MCF 10A (cell line): Measurements from ENCODE around the gene NPRL2. TPM values are rescaled to one million over a fixed set of nuclear protein-coding genes. Genes with fewer than 3 reads are reported as not detected.

Source experiments
- BruUV-seq: library from RNA; stranded (reverse); fragments of 400-500 nt; replicated peaks from 2 replicates; lab custom pipeline; 2021; lab: Mats Ljungman, UMichigan
- CTCF ChIA-PET: fragments of 300-600 bp; sonication (Branson Sonifier 250); formaldehyde crosslinking; extraction: SDS; loops from one replicate; lab custom pipeline; 2021; ENCODE audit warnings: antibody characterized with exemption, inconsistent platforms; lab: Yijun Ruan, JAX
- POLR2A ChIA-PET: fragments of 300-600, 350-650 bp; sonication (Branson Sonifier 250); formaldehyde crosslinking; extraction: SDS; loops from one replicate; lab custom pipeline; 2020; ENCODE audit warnings: antibody characterized with exemption, inconsistent platforms; lab: Yijun Ruan, JAX
- DNase-seq: peaks from one replicate; pipeline ENCODE4 v3.0.0-alpha.2; 2018; ENCODE audit not compliant: unreplicated experiment
- H3K27ac Mint-ChIP-seq: one replicate; pipeline ENCODE4 v1.8.0; 2022; ENCODE audit warnings: mild to moderate bottlenecking, low read depth, mixed read lengths; ENCODE audit not compliant: unreplicated experiment
- H3K27me3 Mint-ChIP-seq: one replicate; pipeline ENCODE4 v1.8.0; 2022; ENCODE audit warnings: mixed read lengths; ENCODE audit not compliant: insufficient read depth, unreplicated experiment
- H3K36me3 Mint-ChIP-seq: one replicate; pipeline ENCODE4 v1.8.0; 2022; ENCODE audit warnings: mild to moderate bottlenecking, moderate library complexity, mixed read lengths; ENCODE audit not compliant: insufficient read depth, unreplicated experiment
- H3K4me1 Mint-ChIP-seq: one replicate; pipeline ENCODE4 v1.8.0; 2022; ENCODE audit warnings: mixed read lengths; ENCODE audit not compliant: insufficient read depth, unreplicated experiment
- H3K4me3 Mint-ChIP-seq: one replicate; pipeline ENCODE4 v1.8.0; 2022; ENCODE audit warnings: mild to moderate bottlenecking, moderate library complexity, mixed read lengths; ENCODE audit not compliant: unreplicated experiment
- H3K9me3 Mint-ChIP-seq: one replicate; pipeline ENCODE4 v1.8.0; 2022; ENCODE audit warnings: mixed read lengths; ENCODE audit not compliant: unreplicated experiment
- intact Hi-C: fragments of 100-400 bp; cut with micrococcal nuclease; formaldehyde crosslinking; loops from 2 replicates; pipeline ENCODE4 v1.14.1; 2022
- total RNA-seq: library from RNA; stranded (reverse); gene quantifications from 2 replicates; pipeline ENCODE4 v1.2.3, GENCODE V29; 2022
- TF ChIP-seq, protein P1 (sequence below): fragments of 200-600 bp; IDR thresholded peaks from one replicate; pipeline ENCODE4 v1.8.0; 2022; ENCODE audit warnings: antibody characterized with exemption, mild to moderate bottlenecking; ENCODE audit not compliant: unreplicated experiment

The NPRL2 gene
- total RNA-seq, 1 experiment from 2014 or later = 21.1 TPM

DNA sequence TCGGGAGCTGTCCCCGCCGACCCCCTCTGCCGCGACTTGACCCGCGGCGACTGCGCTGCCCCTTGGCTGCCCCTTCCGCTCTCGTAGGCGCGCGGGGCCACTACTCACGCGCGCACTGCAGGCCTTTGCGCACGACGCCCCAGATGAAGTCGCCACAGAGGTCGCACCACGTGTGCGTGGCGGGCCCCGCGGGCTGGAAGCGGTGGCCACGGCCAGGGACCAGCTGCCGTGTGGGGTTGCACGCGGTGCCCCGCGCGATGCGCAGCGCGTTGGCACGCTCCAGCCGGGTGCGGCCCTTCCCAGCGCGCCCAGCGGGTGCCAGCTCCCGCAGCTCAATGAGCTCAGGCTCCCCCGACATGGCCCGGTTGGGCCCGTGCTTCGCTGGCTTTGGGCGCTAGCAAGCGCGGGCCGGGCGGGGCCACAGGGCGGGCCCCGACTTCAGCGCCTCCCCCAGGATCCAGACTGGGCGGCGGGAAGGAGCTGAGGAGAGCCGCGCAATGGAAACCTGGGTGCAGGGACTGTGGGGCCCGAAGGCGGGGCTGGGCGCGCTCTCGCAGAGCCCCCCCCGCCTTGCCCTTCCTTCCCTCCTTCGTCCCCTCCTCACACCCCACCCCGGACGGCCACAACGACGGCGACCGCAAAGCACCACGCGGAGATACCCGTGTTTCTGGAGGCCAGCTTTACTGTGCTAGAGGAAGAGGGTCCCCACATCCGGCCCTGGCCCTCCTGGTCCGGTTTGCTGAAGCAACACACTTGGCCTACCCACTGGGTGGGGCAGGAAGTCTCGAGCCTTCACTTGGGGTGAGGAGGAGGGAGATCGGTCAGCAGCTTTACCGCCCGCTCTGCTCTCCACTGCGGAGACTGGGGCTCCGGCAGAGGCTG lies 9.9 kb downstream of the NPRL2 start, which contains the start of gene RASSF1:
Gene RASSF1 (minus strand): TSS at position 389 of the 882 bp plus-strand sequence. CDS start 31 bp downstream, at position 358.
- intact Hi-C loops = no loop called here
- TF ChIP-seq, protein P1, sequence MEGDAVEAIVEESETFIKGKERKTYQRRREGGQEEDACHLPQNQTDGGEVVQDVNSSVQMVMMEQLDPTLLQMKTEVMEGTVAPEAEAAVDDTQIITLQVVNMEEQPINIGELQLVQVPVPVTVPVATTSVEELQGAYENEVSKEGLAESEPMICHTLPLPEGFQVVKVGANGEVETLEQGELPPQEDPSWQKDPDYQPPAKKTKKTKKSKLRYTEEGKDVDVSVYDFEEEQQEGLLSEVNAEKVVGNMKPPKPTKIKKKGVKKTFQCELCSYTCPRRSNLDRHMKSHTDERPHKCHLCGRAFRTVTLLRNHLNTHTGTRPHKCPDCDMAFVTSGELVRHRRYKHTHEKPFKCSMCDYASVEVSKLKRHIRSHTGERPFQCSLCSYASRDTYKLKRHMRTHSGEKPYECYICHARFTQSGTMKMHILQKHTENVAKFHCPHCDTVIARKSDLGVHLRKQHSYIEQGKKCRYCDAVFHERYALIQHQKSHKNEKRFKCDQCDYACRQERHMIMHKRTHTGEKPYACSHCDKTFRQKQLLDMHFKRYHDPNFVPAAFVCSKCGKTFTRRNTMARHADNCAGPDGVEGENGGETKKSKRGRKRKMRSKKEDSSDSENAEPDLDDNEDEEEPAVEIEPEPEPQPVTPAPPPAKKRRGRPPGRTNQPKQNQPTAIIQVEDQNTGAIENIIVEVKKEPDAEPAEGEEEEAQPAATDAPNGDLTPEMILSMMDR = no peak
- H3K36me3 Mint-ChIP-seq = peaks cover under 1% of the 10 kb centered on the region
- no peak for DNase-seq
- ChIA-PET POLR2A (interaction anchor here (1.3 kb wide), 1 partner anchor 10 kb away, joined by 4 read pairs; the partner anchor contains the start of genes CYB561D2 and NPRL2), CTCF (interaction anchor here (0.6 to 0.7 kb wide), 3 partner anchors 42 to 1633 kb away, joined by 3 to 4 read pairs (median 3); partner anchors contain the start of genes ABHD14B, HYAL3 and NAA80)
- no peak within 1 kb of the TSS for H3K27ac Mint-ChIP-seq
- H3K4me1 Mint-ChIP-seq = peaks cover 14% of the 10 kb centered on the region
- no peak within 1 kb of the TSS for H3K4me3 Mint-ChIP-seq
- no peaks in the 10 kb centered on the region for H3K9me3 Mint-ChIP-seq
- H3K27me3 Mint-ChIP-seq = no peaks in the 10 kb centered on the region
- no TSS peak for BruUV-seq

DNA sequence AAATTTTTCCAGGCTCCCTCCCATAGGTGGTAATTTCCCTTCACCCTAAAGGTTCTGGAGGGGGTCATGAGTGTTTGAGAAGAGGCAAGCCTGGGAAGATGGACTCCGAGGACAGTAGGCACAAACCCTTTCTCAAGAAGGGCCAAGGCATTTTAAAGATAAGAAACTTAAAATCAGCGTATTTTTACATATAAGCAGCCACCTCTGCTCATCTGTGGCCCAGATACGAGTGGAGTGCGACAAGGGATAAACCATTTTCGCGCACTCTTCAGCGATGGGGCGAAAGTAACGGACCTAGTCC lies 10.5 kb downstream of the NPRL2 start:
- intact Hi-C loops = no loop called here
- CTCF ChIA-PET = interaction anchor here (0.6 to 1.8 kb wide), 3 partner anchors 275 to 1633 kb away, joined by 3 to 5 read pairs (median 3); partner anchors contain the start of gene ABHD14B
- DNase-seq = no peak
- Mint-ChIP-seq H3K4me1 (peaks cover 13% of the 10 kb centered on the region), H3K27ac (no peak overlapping the region), H3K9me3 (no peaks in the 10 kb centered on the region), H3K36me3 (peaks cover 6% of the 10 kb centered on the region), H3K27me3 (no peaks in the 10 kb centered on the region), H3K4me3 (no peak overlapping the region)
- TF ChIP-seq, protein P1 = no peak
- no TSS peak for BruUV-seq
- POLR2A ChIA-PET = interaction anchor here (1.3 kb wide), 1 partner anchor 11 kb away, joined by 4 read pairs; the partner anchor contains the start of genes CYB561D2 and NPRL2

DNA sequence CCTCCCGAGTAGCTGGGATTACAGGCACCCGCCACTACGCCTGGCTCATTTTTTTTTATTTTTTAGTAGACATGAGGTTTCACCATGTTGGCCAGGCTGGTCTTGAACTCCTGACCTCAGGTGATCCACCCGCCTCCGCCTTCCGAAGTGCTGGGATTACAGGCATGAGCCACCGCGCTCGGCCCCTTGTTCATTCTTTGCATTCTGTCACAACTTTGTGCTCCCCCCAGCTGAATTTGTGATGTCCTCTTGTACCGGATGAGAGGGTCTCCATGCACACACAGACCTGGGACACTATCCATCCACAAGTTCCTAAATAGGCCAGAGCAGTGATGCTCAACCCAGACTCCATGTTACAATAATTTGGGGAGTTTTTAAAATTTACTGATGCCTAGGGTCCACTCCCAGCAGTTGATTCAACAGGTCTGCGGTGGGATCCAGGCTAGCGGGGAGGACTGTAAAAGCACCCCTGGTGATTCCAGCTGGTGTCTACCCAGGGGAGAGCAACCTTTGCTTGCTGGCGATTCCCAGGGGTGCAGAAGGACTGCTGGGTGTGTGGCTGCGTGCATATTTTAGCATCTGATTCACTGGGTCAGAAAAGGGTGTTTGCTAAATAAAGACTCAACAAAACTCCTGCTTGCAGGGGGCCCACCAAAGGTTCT lies 11.0 kb downstream of the NPRL2 start:
- no peaks in the 10 kb centered on the region for H3K27me3 Mint-ChIP-seq
- no peaks in the 10 kb centered on the region for H3K9me3 Mint-ChIP-seq
- DNase-seq = no peak
- no peak overlapping the region for H3K4me3 Mint-ChIP-seq
- TF ChIP-seq, protein P1 = no peak
- H3K4me1 Mint-ChIP-seq = peaks cover 13% of the 10 kb centered on the region
- no peak overlapping the region for H3K27ac Mint-ChIP-seq
- BruUV-seq = no TSS peak
- intact Hi-C loops = no loop called here
- POLR2A ChIA-PET = interaction anchor here (1.3 kb wide), 1 partner anchor 11 kb away, joined by 4 read pairs; the partner anchor contains the start of genes CYB561D2 and NPRL2
- H3K36me3 Mint-ChIP-seq = peaks cover 8% of the 10 kb centered on the region
- CTCF ChIA-PET = interaction anchor here (1.8 to 4.6 kb wide), 2 partner anchors 9 to 275 kb away, joined by 5 to 40 read pairs; partner anchors contain the start of genes CYB561D2 and NPRL2
